Measurements from ENCODE around the gene WHAMM.
"Not testable (repeated sequence)": the region's sequence is repeated elsewhere in the genome, so short reads cannot be mapped to it uniquely, and the experiment has no call there.

The WHAMM gene

DNA sequence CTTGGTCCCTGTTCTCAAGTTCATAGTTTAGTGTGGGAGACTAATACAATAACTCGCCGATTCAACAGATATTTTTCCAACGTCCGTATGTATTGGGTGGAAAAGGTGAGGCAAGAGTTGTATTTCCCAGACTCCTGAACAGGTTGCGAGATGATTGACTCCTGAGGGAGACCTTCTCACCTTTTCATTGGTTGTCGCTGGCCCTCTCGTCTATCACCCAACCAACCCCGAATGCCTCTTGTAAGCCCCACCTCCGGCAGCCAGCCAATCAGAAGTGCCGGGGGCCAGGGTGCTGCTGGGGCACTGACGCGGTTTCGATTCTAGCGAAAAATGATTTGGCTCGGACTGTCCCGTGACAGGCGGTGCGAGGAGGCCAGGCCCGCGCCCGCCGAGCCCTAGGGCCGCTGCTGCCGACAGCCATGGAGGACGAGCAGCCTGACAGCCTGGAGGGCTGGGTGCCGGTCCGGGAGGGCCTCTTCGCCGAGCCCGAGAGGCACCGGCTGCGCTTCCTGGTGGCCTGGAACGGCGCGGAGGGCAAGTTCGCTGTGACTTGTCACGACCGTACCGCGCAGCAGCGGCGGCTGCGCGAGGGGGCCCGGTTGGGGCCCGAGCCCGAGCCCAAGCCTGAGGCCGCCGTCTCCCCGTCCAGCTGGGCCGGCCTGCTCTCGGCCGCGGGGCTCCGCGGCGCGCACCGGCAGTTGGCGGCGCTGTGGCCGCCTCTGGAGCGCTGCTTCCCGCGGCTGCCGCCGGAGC, at the start of gene WHAMM:
Gene WHAMM, plus strand, starts transcription at position 321 of the 753 bp plus-strand sequence. Its CDS starts 99 bp downstream, at position 420.
- DNase-seq = peak; percentile 84

- DNase-seq = no peak
Observed at GRCh38 chr15:82763361-82764116, 45.9 kb upstream of the WHAMM start.

GRCh38 chr15:82764117-82764490, 45.3 kb upstream of the WHAMM start:
- no peak for DNase-seq

DNA sequence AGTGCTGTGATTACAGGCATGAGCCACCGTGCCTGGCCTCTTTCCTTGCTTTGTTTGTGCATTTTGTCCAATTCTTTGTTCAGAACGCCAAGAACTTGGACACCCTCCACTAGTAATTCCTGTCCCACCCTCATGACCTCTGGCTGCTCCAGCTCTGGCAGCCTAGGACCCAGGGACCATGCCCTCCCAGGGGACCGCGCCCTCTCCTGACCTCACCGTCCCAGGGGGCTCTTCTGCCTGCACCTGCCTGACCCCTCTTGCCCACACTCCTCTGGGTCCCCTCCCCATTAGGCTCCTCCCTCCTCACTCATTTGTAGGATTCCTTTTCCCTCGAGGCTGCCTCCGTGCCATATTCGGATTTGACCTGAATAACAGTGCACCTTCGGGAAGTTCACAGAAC, 44.7 kb upstream of the WHAMM start:
- no peak for DNase-seq

- DNase-seq = not testable (repeated sequence)
Observed at GRCh38 chr15:82766201-82766600, 43.2 kb upstream of the WHAMM start.

DNA sequence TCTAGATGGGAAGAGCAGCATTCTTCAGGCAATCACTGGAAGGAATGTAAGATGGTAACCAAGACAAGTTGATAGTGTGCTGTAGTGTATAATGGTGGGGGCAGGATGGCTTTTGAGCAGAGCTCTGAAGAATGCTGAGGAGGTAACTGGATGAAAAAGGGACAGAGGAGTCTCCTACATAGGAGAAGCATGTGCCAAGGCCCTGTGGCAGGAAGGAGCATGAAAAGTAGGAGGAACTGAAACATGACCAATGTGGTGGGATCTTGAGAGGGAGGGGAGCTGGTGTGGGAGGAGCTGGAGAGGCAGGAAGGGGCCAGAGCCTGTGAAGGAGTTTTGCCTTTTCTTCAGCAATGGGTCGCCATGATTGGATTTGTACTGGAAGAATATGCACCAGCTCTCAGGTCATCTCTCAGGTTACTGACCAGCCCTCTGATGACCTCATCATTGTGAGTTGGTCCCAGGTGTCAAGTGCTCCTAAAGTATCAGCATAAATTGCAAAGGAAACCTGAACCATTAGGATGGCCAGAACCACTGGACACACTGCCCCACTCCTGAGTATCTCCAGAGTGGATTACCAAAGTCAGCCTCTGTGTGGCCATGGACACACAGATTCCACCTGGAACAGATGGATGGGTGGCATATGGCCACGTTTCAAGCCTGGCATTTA, 42.1 kb upstream of the WHAMM start:
- no peak for DNase-seq

GRCh38 chr15:82768414-82769054, 40.9 kb upstream of the WHAMM start:
- no peak for DNase-seq

- DNase-seq = no peak
Observed at GRCh38 chr15:82771789-82772607, 37.4 kb upstream of the WHAMM start.

DNA sequence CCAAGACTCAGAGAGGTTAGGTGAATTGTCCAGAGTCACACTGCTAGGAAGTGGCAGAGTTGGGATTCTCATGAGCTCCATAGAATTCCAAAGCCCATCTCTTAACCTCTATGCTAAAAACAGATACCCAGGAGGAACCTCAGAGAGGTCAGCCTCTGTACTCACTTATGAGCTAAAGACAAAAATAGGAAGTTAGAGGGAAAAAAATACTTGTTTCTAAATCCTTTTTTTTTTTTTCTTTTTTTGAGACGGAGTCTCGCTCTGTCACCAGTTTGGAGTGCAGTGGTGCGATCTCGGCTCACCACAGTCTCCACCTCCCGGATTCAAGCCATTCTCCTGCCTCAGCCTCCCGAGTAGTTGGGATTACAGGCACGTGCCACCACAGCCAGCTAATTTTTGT, 34.9 kb upstream of the WHAMM start:
- DNase-seq = no peak

GRCh38 chr15:82778755-82779154, 30.7 kb upstream of the WHAMM start:
- no peak for DNase-seq

DNA sequence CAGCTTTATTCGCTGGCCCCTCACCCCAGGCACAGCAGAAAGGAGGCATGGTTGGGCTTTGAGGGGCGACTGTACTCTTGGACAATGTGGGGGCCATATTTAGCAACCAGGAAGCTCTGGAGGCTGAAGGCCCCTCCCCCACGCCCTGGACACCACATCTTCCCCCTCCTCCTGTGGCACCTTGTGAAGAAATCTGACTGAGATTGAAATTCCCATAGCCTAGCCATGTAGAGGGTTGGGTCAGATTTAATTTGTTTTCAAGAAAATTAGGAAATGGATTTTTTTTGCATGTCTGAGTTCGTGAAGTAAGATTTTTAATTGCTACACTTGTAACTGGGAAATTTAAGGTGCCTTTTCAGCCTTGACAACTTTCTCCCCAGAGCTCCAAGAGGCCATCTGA, 28.1 kb upstream of the WHAMM start:
- no peak for DNase-seq

- DNase-seq = no peak
Observed at GRCh38 chr15:82788496-82788895, 20.9 kb upstream of the WHAMM start.

GRCh38 chr15:82789491-82789890, 19.9 kb upstream of the WHAMM start:
- DNase-seq = no peak

DNA sequence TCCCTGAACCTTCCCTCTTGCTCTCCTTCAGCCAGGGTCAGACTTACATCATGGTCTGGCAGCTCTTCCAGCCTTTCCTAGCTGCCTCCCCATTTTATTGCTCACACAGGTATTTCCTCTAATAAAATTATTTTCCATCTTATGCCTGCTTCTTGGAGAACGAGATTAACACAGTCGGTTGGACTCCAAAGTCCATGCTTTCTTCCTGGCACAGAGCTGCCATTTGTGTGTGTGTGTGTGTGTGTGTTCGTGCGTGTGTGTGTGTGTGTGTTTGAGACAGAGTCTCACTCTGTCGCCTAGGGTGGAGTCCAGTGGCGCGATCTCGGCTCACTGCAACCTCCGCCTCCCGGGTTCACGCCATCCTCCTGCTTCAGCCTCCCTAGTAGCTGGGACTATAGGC, 19.1 kb upstream of the WHAMM start:
- DNase-seq = no peak

GRCh38 chr15:82792068-82792467, 17.4 kb upstream of the WHAMM start:
- DNase-seq = no peak

DNA sequence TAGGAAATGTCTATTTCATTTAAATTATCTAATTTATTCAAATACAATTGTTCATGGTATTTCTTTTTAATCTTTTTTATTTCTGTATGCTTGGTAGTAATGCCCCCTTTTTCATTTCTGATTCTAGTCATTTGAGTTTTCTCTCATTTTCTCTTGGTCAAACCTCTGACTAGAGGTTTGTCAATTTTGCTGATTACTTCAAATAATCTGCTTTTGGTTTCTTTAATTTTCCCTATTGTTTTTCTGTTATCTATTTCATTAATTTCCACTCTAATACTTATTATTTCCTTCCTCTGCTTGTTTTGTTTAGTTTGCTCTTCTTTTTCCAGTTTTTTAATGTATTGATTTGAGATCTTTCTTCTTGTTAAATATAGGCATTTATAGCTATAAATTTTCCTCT, 15.7 kb upstream of the WHAMM start:
- no peak for DNase-seq

GRCh38 chr15:82798104-82798503, 11.3 kb upstream of the WHAMM start:
- no peak for DNase-seq

GRCh38 chr15:82798531-82799166, 10.8 kb upstream of the WHAMM start:
- no peak for DNase-seq

DNA sequence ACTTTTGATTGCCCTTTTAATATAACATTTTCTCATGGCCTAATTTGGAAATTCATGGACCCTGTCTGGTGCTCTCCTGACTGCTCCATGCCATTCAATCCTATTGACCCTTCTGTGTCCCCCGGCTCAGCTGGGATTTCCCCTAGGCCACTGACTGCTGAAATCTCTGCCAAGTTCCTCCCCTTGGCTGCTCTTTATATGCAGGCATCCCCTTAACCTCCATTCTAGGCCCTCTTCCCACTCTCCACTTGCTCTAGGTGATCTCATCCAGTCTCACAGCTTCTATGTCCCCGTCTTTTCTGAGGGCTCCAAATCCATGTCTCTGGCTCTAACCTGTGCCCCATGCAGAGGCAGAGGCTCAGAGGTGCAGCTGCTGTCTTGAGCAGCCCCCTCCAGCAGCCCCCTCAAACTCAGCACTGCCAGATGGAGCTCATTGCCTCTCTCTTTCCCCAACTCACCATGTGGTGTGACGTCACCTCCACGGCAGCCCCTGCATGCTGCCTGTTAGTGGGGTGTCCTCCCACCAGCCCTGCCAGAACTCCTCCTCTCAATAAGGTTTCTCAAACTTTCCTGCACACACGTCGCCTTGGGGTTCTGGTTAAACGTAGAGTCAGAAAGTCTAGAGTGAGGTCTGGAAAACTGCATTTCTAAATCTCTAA, 10.1 kb upstream of the WHAMM start:
- no peak for DNase-seq

GRCh38 chr15:82802497-82802896, 6.9 kb upstream of the WHAMM start:
- no peak for DNase-seq

DNA sequence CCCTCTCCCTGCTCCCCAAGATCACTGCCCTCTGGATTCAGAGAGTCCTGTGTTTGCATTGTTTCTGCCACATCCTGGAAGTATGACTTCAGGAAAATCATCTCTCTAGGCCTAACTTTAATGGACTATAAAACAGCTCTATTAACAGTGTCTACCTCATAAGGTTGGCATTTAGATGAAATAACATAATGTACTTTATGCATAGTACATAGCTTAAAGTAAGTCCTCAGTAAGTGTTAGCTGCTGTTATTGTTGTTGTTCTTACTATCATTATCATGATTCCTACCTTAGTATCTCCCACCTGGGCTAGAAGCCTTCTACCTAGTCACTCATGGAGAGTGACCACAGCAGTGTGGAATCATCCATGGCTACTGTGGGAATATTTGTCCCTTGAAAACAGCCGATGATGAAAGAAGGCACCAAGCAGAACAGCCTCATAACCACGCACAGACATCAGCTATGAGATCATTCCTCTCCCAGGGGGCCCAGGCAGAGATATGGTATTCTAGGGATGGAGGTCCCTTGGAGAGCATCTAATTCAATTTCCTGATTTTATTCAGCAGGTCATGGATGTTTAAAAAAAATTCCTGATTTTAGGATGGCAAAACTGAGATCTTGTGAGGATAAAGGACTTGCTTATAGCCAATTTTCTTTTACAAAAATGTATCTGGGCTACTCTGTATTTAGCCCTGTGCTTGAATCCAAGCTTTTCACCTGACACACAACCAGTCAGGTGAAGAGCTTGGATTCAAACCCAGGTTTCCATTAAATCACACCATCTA, 5.4 kb upstream of the WHAMM start:
- no peak for DNase-seq

All from DMS153 (cell line).